NK-92 (cell line): ENCODE measurements around the gene GRIN3A.
"Not testable (repeated sequence)": the region's sequence is repeated elsewhere in the genome, so short reads cannot be mapped to it uniquely, and the experiment has no call there.

Source experiments
- DNase-seq: peaks from one replicate; lab custom pipeline; 2025; ENCODE audit not compliant: unreplicated experiment; lab: John Stamatoyannopoulos, UW

The GRIN3A gene

GRCh38 chr9:101738566-101739183, at the start of gene GRIN3A:
Gene GRIN3A, minus strand, starts transcription at chr9:101738647. Its CDS starts 668 bp downstream, at chr9:101737979.
- no peak for DNase-seq

- DNase-seq = no peak
These were observed 49.4 kb upstream of the GRIN3A start for GRCh38 chr9:101787891-101788290.

- DNase-seq = no peak
These were observed 39.9 kb upstream of the GRIN3A start for GRCh38 chr9:101778332-101778731.

GRCh38 chr9:101764472-101764871, 26.0 kb upstream of the GRIN3A start:
- no peak for DNase-seq

- DNase-seq = no peak
These were observed 20.0 kb upstream of the GRIN3A start for GRCh38 chr9:101758304-101758930.

- no peak for DNase-seq
These were observed 15.3 kb upstream of the GRIN3A start for GRCh38 chr9:101753716-101754115.

- no peak for DNase-seq
These were observed 13.4 kb upstream of the GRIN3A start for GRCh38 chr9:101751895-101752294.

GRCh38 chr9:101739311-101739710, 864 bp upstream of the GRIN3A start:
- no peak for DNase-seq

- DNase-seq = no peak
These were observed 512 bp downstream of the GRIN3A start for GRCh38 chr9:101737705-101738565.

- no peak for DNase-seq
These were observed 1.2 kb downstream of the GRIN3A start for GRCh38 chr9:101737165-101737704.

- DNase-seq = no peak
These were observed 1.7 kb downstream of the GRIN3A start for GRCh38 chr9:101736717-101737116.

GRCh38 chr9:101731429-101731828, 7.0 kb downstream of the GRIN3A start:
- DNase-seq = no peak

- DNase-seq = no peak
These were observed 10.6 kb downstream of the GRIN3A start for GRCh38 chr9:101727612-101728524.

GRCh38 chr9:101724271-101724670, 14.2 kb downstream of the GRIN3A start:
- DNase-seq = not testable (repeated sequence)

- no peak for DNase-seq
These were observed 20.3 kb downstream of the GRIN3A start for GRCh38 chr9:101718192-101718591.

- DNase-seq = no peak
These were observed 21.8 kb downstream of the GRIN3A start for GRCh38 chr9:101716629-101717028.

- no peak for DNase-seq
These were observed 27.0 kb downstream of the GRIN3A start for GRCh38 chr9:101711330-101711941.

GRCh38 chr9:101708855-101709254, 29.6 kb downstream of the GRIN3A start:
- no peak for DNase-seq

GRCh38 chr9:101707721-101708120, 30.7 kb downstream of the GRIN3A start:
- no peak for DNase-seq

- no peak for DNase-seq
These were observed 31.4 kb downstream of the GRIN3A start for GRCh38 chr9:101706997-101707396.
